Stimulated activated naive CD8-positive, alpha-beta T cell treated with anti-CD3 and anti-CD28 coated beads, Interleukin-15, amount 100 ng/mL, for 72 hours (primary cell): ENCODE measurements around the gene DGCR2.
A peak's percentile ranks its signal among the peaks of the same experiment; 100 is the strongest.
"Not testable (repeated sequence)": the region's sequence is repeated elsewhere in the genome, so short reads cannot be mapped to it uniquely, and the experiment has no call there.

Experiments used
- ATAC-seq: fragments of 150-1000 bp; cut with Tn5 transposase; 2 replicates; pipeline ENCODE4 v1.10.0; 2021; ENCODE audit warnings: mild to moderate bottlenecking, moderate library complexity
- DNase-seq, 2 donors: peaks; one replicate each; pipeline ENCODE4 v3.0.0; 2021 to 2022
- H3K27ac Mint-ChIP-seq, 2 donors: one replicate each; pipeline ENCODE4 v1.8.0; 2022; ENCODE audit warnings: mild to moderate bottlenecking in 2 of 2, mixed read lengths in 2 of 2, moderate library complexity in 2 of 2
- H3K27me3 Mint-ChIP-seq: one replicate; pipeline ENCODE4 v1.8.0; 2022; ENCODE audit warnings: mixed read lengths
- H3K4me1 Mint-ChIP-seq: one replicate; pipeline ENCODE4 v1.8.0; 2022; ENCODE audit warnings: mild to moderate bottlenecking, mixed read lengths
- H3K4me3 Mint-ChIP-seq, 2 donors: one replicate each; pipeline ENCODE4 v1.8.0; 2022; ENCODE audit warnings: mild to moderate bottlenecking in 2 of 2, mixed read lengths in 2 of 2, moderate library complexity in 1 of 2
- H3K9me3 Mint-ChIP-seq, 2 donors: one replicate each; pipeline ENCODE4 v1.8.0; 2022; ENCODE audit warnings: mixed read lengths in 2 of 2

The DGCR2 gene

GRCh38 chr22:19086896-19087295, 35.3 kb downstream of the DGCR2 start:
- Mint-ChIP-seq H3K27ac (no peak overlapping the region), H3K27me3 (no peaks in the 10 kb centered on the region), H3K4me1 (peaks cover 14% of the 10 kb centered on the region), H3K4me3 (no peak overlapping the region), H3K9me3 (no peaks in the 10 kb centered on the region)
- no peak for ATAC-seq
- no peak for DNase-seq

GRCh38 chr22:19086417-19086816, 35.8 kb downstream of the DGCR2 start:
- ATAC-seq (no peak), DNase-seq (no peak)
- H3K27ac Mint-ChIP-seq, result no peak overlapping the region
- H3K27me3 Mint-ChIP-seq, result no peaks in the 10 kb centered on the region
- H3K9me3 Mint-ChIP-seq, result no peaks in the 10 kb centered on the region
- H3K4me1 Mint-ChIP-seq, result peaks cover 14% of the 10 kb centered on the region
- H3K4me3 Mint-ChIP-seq, result no peak overlapping the region

GRCh38 chr22:19085233-19085718, 36.9 kb downstream of the DGCR2 start:
- Mint-ChIP-seq H3K27ac (peak overlapping the region in 1 of 2 donors; percentile 37), H3K9me3 (no peaks in the 10 kb centered on the region), H3K4me3 (no peak overlapping the region), H3K27me3 (no peaks in the 10 kb centered on the region), H3K4me1 (peaks cover 20% of the 10 kb centered on the region)
- no peak for DNase-seq
- ATAC-seq, result no peak

- not testable (repeated sequence) for H3K9me3 Mint-ChIP-seq, H3K27me3 Mint-ChIP-seq, DNase-seq, ATAC-seq, H3K4me3 Mint-ChIP-seq
- H3K27ac Mint-ChIP-seq, result peak overlapping the region in 1 of 2 donors; percentile 13
- peaks cover 20% of the 10 kb centered on the region for H3K4me1 Mint-ChIP-seq
Observed at GRCh38 chr22:19084586-19084985, 37.6 kb downstream of the DGCR2 start.

GRCh38 chr22:19084126-19084525, 38.1 kb downstream of the DGCR2 start:
- not testable (repeated sequence) for ATAC-seq

GRCh38 chr22:19082793-19083192, 39.4 kb downstream of the DGCR2 start:
- Mint-ChIP-seq H3K9me3 (no peaks in the 10 kb centered on the region), H3K4me3 (no peak overlapping the region), H3K27me3 (no peaks in the 10 kb centered on the region), H3K4me1 (peaks cover 20% of the 10 kb centered on the region), H3K27ac (no peak overlapping the region)
- DNase-seq (no peak), ATAC-seq (no peak)

More at GRCh38 chr22:19084126-19084525, 38.1 kb downstream of the DGCR2 start:
- H3K9me3 Mint-ChIP-seq, H3K4me3 Mint-ChIP-seq, H3K27me3 Mint-ChIP-seq, DNase-seq: not testable (repeated sequence)
- Mint-ChIP-seq H3K4me1 (peaks cover 20% of the 10 kb centered on the region), H3K27ac (peak overlapping the region in 1 of 2 donors; percentile 76)

- H3K4me3 Mint-ChIP-seq, result no peak overlapping the region
- no peak for DNase-seq
Observed at GRCh38 chr22:19082101-19082500, 40.1 kb downstream of the DGCR2 start.

GRCh38 chr22:19081351-19081750, 40.9 kb downstream of the DGCR2 start:
- ATAC-seq (no peak), DNase-seq (no peak)
- Mint-ChIP-seq H3K27me3 (no peaks in the 10 kb centered on the region), H3K4me1 (peaks cover 16% of the 10 kb centered on the region), H3K27ac (no peak overlapping the region), H3K4me3 (no peak overlapping the region), H3K9me3 (no peaks in the 10 kb centered on the region)

More at GRCh38 chr22:19082101-19082500, 40.1 kb downstream of the DGCR2 start:
- ATAC-seq, result no peak
- no peak overlapping the region for H3K27ac Mint-ChIP-seq
- peaks cover 20% of the 10 kb centered on the region for H3K4me1 Mint-ChIP-seq
- H3K9me3 Mint-ChIP-seq, result no peaks in the 10 kb centered on the region
- H3K27me3 Mint-ChIP-seq, result no peaks in the 10 kb centered on the region

GRCh38 chr22:19080853-19081252, 41.4 kb downstream of the DGCR2 start:
- no peaks in the 10 kb centered on the region for H3K27me3 Mint-ChIP-seq
- H3K9me3 Mint-ChIP-seq, result no peaks in the 10 kb centered on the region
- DNase-seq (no peak), ATAC-seq (no peak)
- no peak overlapping the region for H3K4me3 Mint-ChIP-seq
- H3K27ac Mint-ChIP-seq, result no peak overlapping the region
- peaks cover 12% of the 10 kb centered on the region for H3K4me1 Mint-ChIP-seq

GRCh38 chr22:19079691-19080090, 42.5 kb downstream of the DGCR2 start:
- ATAC-seq (no peak), DNase-seq (no peak)
- H3K27ac Mint-ChIP-seq, result no peak overlapping the region
- H3K4me1 Mint-ChIP-seq, result peaks cover 6% of the 10 kb centered on the region
- no peaks in the 10 kb centered on the region for H3K27me3 Mint-ChIP-seq
- no peak overlapping the region for H3K4me3 Mint-ChIP-seq
- no peaks in the 10 kb centered on the region for H3K9me3 Mint-ChIP-seq

GRCh38 chr22:19075404-19075803, 46.8 kb downstream of the DGCR2 start:
- no peak for DNase-seq

GRCh38 chr22:19072853-19073252, 49.4 kb downstream of the DGCR2 start:
- H3K4me1 Mint-ChIP-seq, result peaks cover 16% of the 10 kb centered on the region
- ATAC-seq, H3K27ac Mint-ChIP-seq, DNase-seq, H3K27me3 Mint-ChIP-seq, H3K9me3 Mint-ChIP-seq, H3K4me3 Mint-ChIP-seq: not testable (repeated sequence)

More at GRCh38 chr22:19075404-19075803, 46.8 kb downstream of the DGCR2 start:
- Mint-ChIP-seq H3K4me3 (no peak overlapping the region), H3K27me3 (no peaks in the 10 kb centered on the region), H3K27ac (no peak overlapping the region), H3K9me3 (no peaks in the 10 kb centered on the region), H3K4me1 (peaks cover 17% of the 10 kb centered on the region)
- ATAC-seq, result no peak

GRCh38 chr22:19070397-19071169, 51.6 kb downstream of the DGCR2 start:
- ATAC-seq (no peak), DNase-seq (no peak)
- Mint-ChIP-seq H3K4me1 (peaks cover 16% of the 10 kb centered on the region), H3K27ac (peak overlapping the region in 1 of 2 donors; percentile 35), H3K4me3 (no peak overlapping the region), H3K27me3 (no peaks in the 10 kb centered on the region), H3K9me3 (no peaks in the 10 kb centered on the region)

GRCh38 chr22:19069451-19069850, 52.8 kb downstream of the DGCR2 start:
- H3K4me1 Mint-ChIP-seq, result peaks cover 16% of the 10 kb centered on the region
- no peaks in the 10 kb centered on the region for H3K9me3 Mint-ChIP-seq
- DNase-seq, result no peak
- no peaks in the 10 kb centered on the region for H3K27me3 Mint-ChIP-seq
- H3K27ac Mint-ChIP-seq, result no peak overlapping the region
- no peak overlapping the region for H3K4me3 Mint-ChIP-seq
- ATAC-seq, result no peak

GRCh38 chr22:19068784-19069271, 53.4 kb downstream of the DGCR2 start:
- Mint-ChIP-seq H3K4me3 (no peak overlapping the region), H3K9me3 (no peaks in the 10 kb centered on the region), H3K27me3 (no peaks in the 10 kb centered on the region), H3K27ac (no peak overlapping the region), H3K4me1 (peaks cover 11% of the 10 kb centered on the region)
- DNase-seq, result no peak
- ATAC-seq, result no peak

- no peak overlapping the region for H3K27ac Mint-ChIP-seq
- H3K4me3 Mint-ChIP-seq, result no peak overlapping the region
- H3K4me1 Mint-ChIP-seq, result peaks cover under 1% of the 10 kb centered on the region
- H3K27me3 Mint-ChIP-seq, result no peaks in the 10 kb centered on the region
- no peaks in the 10 kb centered on the region for H3K9me3 Mint-ChIP-seq
- ATAC-seq, result no peak
- no peak for DNase-seq
Observed at GRCh38 chr22:19067696-19068348, 54.4 kb downstream of the DGCR2 start.
